H9 (cell line): ENCODE results near the gene PLEK. TPM values are rescaled to one million over a fixed set of nuclear protein-coding genes. Genes with fewer than 3 reads are reported as not detected.

Experiments
- DNase-seq: peaks from one replicate; pipeline ENCODE4 v3.0.0-alpha.2; 2017
- H2AFZ ChIP-seq: one replicate; pipeline ENCODE4 v1.6.1; 2013; ENCODE audit warnings: mild to moderate bottlenecking, low read length, control low read depth, moderate library complexity
- H2AK5ac ChIP-seq: 2 replicates; pipeline ENCODE4 v1.6.1; 2013; ENCODE audit warnings: low read length, control low read depth, mixed read lengths; ENCODE audit not compliant: insufficient read length
- H2BK120ac ChIP-seq: one replicate; pipeline ENCODE4 v1.6.1; 2013; ENCODE audit warnings: low read depth, mild to moderate bottlenecking, low read length, control low read depth, inconsistent platforms; ENCODE audit not compliant: poor library complexity, severe bottlenecking
- H2BK12ac ChIP-seq: 2 replicates; pipeline ENCODE4 v1.6.1; 2013; ENCODE audit warnings: low read length, control low read depth, mixed read lengths, low read depth; ENCODE audit not compliant: insufficient read length
- H2BK15ac ChIP-seq: 2 replicates; pipeline ENCODE4 v1.6.1; 2013; ENCODE audit warnings: low read depth, low read length, control low read depth
- H2BK20ac ChIP-seq: one replicate; pipeline ENCODE4 v1.6.1; 2013; ENCODE audit warnings: low read depth, mild to moderate bottlenecking, low read length, control low read depth, inconsistent platforms; ENCODE audit not compliant: poor library complexity, severe bottlenecking
- H2BK5ac ChIP-seq: 2 replicates; pipeline ENCODE4 v1.6.1; 2013; ENCODE audit warnings: low read length, control low read depth, mixed read lengths; ENCODE audit not compliant: insufficient read length
- H3K14ac ChIP-seq: 2 replicates; pipeline ENCODE4 v1.6.1; 2013; ENCODE audit warnings: low read length, control low read depth; ENCODE audit not compliant: insufficient read depth
- H3K18ac ChIP-seq: 2 replicates; pipeline ENCODE4 v1.6.1; 2013; ENCODE audit warnings: low read depth, mild to moderate bottlenecking, mixed read lengths, low read length, control low read depth; ENCODE audit not compliant: insufficient read length
- H3K23ac ChIP-seq: 2 replicates; pipeline ENCODE4 v1.6.1; 2013; ENCODE audit warnings: low read length, control low read depth, mixed read lengths, low read depth; ENCODE audit not compliant: insufficient read length
- H3K23me2 ChIP-seq: 2 replicates; pipeline ENCODE4 v1.6.1; 2013; ENCODE audit warnings: low read depth, mild to moderate bottlenecking, mixed read lengths, low read length, control low read depth; ENCODE audit not compliant: insufficient read length, poor library complexity, severe bottlenecking
- H3K27ac ChIP-seq: 2 replicates; pipeline ENCODE4 v1.5.1; 2013; ENCODE audit warnings: low read length, control low read depth, mixed read lengths, low read depth; ENCODE audit not compliant: insufficient read length
- H3K27me3 ChIP-seq: 2 replicates; pipeline ENCODE4 v1.6.1; 2013; ENCODE audit warnings: low read length, control low read depth, inconsistent platforms; ENCODE audit not compliant: insufficient read depth
- H3K4ac ChIP-seq: 2 replicates; pipeline ENCODE4 v1.6.1; 2013; ENCODE audit warnings: low read depth, mild to moderate bottlenecking, control low read depth, inconsistent platforms, low read length, moderate library complexity
- H3K4me1 ChIP-seq: 2 replicates; pipeline ENCODE4 v1.6.1; 2013; ENCODE audit warnings: low read length, control low read depth, inconsistent platforms; ENCODE audit not compliant: insufficient read depth
- H3K4me2 ChIP-seq: 2 replicates; pipeline ENCODE4 v1.6.1; 2013; ENCODE audit warnings: low read length, control low read depth, mixed read lengths; ENCODE audit not compliant: insufficient read length, insufficient read depth
- H3K56ac ChIP-seq: 2 replicates; pipeline ENCODE4 v1.6.1; 2013; ENCODE audit warnings: low read depth, mild to moderate bottlenecking, mixed read lengths, low read length, control low read depth; ENCODE audit not compliant: insufficient read length
- H3K79me1 ChIP-seq: 2 replicates; pipeline ENCODE4 v1.6.1; 2013; ENCODE audit warnings: low read depth, mild to moderate bottlenecking, moderate library complexity, low read length, control low read depth, inconsistent platforms; ENCODE audit not compliant: insufficient read depth, poor library complexity, severe bottlenecking
- H3K79me2 ChIP-seq: 2 replicates; pipeline ENCODE4 v1.6.1; 2013; ENCODE audit warnings: low read length, control low read depth, inconsistent platforms; ENCODE audit not compliant: insufficient read depth
- H3K9ac ChIP-seq: 2 replicates; pipeline ENCODE4 v1.6.1; 2013; ENCODE audit warnings: low read length, control low read depth, mixed read lengths; ENCODE audit not compliant: insufficient read length; ENCODE audit errors: extremely low read depth
- H3K9me3 ChIP-seq: one replicate; pipeline ENCODE4 v1.6.1; 2013; ENCODE audit warnings: low read depth, low read length, inconsistent platforms; ENCODE audit not compliant: control insufficient read depth
- H3T11ph ChIP-seq: one replicate; pipeline ENCODE4 v1.6.1; 2013; ENCODE audit warnings: mild to moderate bottlenecking, low read length, control low read depth, inconsistent platforms
- H4K20me1 ChIP-seq: one replicate; pipeline ENCODE4 v1.6.1; 2013; ENCODE audit not compliant: control insufficient read depth, insufficient read length, insufficient read depth
- H4K5ac ChIP-seq: 2 replicates; pipeline ENCODE4 v1.6.1; 2013; ENCODE audit warnings: low read depth, mild to moderate bottlenecking, mixed read lengths, low read length, control low read depth; ENCODE audit not compliant: insufficient read length
- H4K8ac ChIP-seq: replicated peaks from 2 replicates; pipeline ENCODE4 v1.6.1; 2013; ENCODE audit warnings: low read length, control low read depth, mixed read lengths, low read depth; ENCODE audit not compliant: insufficient read length
- H4K91ac ChIP-seq: 2 replicates; pipeline ENCODE4 v1.6.1; 2013; ENCODE audit warnings: low read depth, mild to moderate bottlenecking, moderate library complexity, mixed read lengths, low read length, control low read depth; ENCODE audit not compliant: insufficient read length
- H3K27ac Mint-ChIP-seq, 3 experiments: 2 replicates in 2 of 3; 3 replicates in 1 of 3; pipeline ENCODE4 v1.8.0; 2020 to 2021; ENCODE audit warnings: mixed read lengths in 3 of 3, mild to moderate bottlenecking in 1 of 3, moderate library complexity in 1 of 3
- H3K27me3 Mint-ChIP-seq: 2 replicates; pipeline ENCODE4 v1.8.0; 2021; ENCODE audit warnings: low read depth, mild to moderate bottlenecking, moderate library complexity, mixed read lengths
- H3K36me3 Mint-ChIP-seq, 3 experiments: 2 replicates in 2 of 3; 3 replicates in 1 of 3; pipeline ENCODE4 v1.8.0; 2020 to 2021; ENCODE audit warnings: low read depth in 3 of 3, mixed read lengths in 3 of 3; ENCODE audit not compliant: insufficient read depth in 1 of 3
- H3K4me1 Mint-ChIP-seq, 2 experiments: 2 replicates each; pipeline ENCODE4 v1.8.0; 2020; ENCODE audit warnings: mixed read lengths in 2 of 2
- H3K4me3 Mint-ChIP-seq, 2 experiments: 2 replicates in 1 of 2; 3 replicates in 1 of 2; pipeline ENCODE4 v1.8.0; 2020 to 2021; ENCODE audit warnings: mild to moderate bottlenecking in 2 of 2, mixed read lengths in 2 of 2, moderate library complexity in 1 of 2
- H3K9me3 Mint-ChIP-seq, 2 experiments: 2 replicates in 1 of 2; 3 replicates in 1 of 2; pipeline ENCODE4 v1.8.0; 2020; ENCODE audit warnings: mild to moderate bottlenecking in 2 of 2, mixed read lengths in 2 of 2, moderate library complexity in 1 of 2
- WGBS: extraction: QIAGEN DNeasy Blood & Tissue Kit; methylation state at CpG from one replicate; pipeline ENCODE4 v1.1.7; 2013; ENCODE audit warnings: missing lambda C conversion rate, low lambda C conversion rate, mixed read lengths; ENCODE audit not compliant: insufficient read length; ENCODE audit errors: extremely low coverage; 5-methylcytosine and 5-hydroxymethylcytosine counted together
- total RNA-seq: library from RNA; stranded (reverse); gene quantifications from 2 replicates; pipeline ENCODE4 v1.2.1, GENCODE V29; 2021
- TF ChIP-seq, protein P1 (sequence below): fragments of 200-600 bp; sonication (generic); conservative IDR thresholded peaks from 3 replicates; pipeline ENCODE4 v1.8.0; 2021; ENCODE audit warnings: antibody characterized with exemption, mild to moderate bottlenecking

The PLEK gene
- total RNA-seq, 1 experiment from 2014 or later = not detected

DNA sequence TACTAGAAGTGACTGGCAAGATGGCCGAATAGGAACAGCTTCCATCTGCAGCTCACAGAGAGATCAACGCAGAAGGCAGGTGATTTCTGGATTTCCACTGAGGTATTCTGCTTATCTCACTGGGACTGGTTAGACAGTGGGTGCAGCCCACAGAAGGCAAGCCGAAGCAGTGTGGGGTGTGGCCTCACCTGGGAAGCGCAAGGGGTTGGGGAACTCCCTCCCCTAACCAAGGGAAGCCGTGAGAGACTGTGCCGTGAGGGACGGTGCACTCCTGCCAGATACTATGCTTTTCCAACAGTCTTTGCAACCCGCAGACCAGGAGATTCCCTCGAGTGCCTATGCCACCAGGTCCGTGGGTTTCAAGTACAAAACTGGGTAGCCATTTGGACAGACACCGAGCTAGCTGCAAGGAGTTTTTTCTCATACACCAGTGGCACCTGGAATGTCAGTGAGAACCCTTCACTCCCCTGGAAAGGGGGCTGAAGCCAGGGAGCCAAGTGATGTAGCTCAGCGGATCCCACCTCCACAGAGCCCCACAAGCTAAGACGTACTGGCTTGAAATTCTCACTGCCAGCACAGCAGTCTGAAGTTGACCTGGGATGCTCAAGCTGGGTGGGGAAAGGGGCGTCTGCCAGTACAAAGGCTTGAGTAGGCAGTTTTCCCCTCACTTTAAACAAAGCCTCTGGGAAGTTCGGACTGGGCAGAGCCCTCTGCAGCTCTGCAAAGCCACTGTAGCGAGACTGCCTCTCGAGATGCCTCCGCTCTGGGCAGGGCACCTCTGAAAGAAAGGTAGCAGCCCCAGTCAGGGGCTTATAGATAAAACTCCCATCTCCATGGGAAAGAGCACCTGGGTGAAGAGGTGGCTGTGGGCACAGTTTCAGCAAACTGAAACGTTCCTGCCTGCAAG is 40.1 kb downstream of the PLEK start:
- H2AFZ ChIP-seq = no peak overlapping the region
- H2BK120ac ChIP-seq = no peak overlapping the region
- H3K27ac ChIP-seq = no peak overlapping the region
- no CpG with 5 or more reads among the region's 19 CpGs for WGBS
- DNase-seq = no peak
- Mint-ChIP-seq H3K36me3 (no peaks in the 10 kb centered on the region), H3K4me1 (no peaks in the 10 kb centered on the region; a peak in 1 of 4 replicates), H3K4me3 (peak overlapping the region in 1 of 2 experiments; percentile 19; a peak in 1 of 5 replicates), H3K27me3 (peaks cover 36% of the 10 kb centered on the region), H3K9me3 (peaks cover 0 to 3% of the 10 kb centered on the region in 2 experiments; a peak in 2 of 5 replicates), H3K27ac (no peak overlapping the region)
- H3K79me1 ChIP-seq = no peaks in the 10 kb centered on the region
- H3K23me2 ChIP-seq = peaks cover 4% of the 10 kb centered on the region
- H3K9ac ChIP-seq = no peak overlapping the region
- no peaks in the 10 kb centered on the region for H3K9me3 ChIP-seq
- no peak overlapping the region for H2AK5ac ChIP-seq
- peak overlapping the region; percentile 70; the same call in 1 of the 2 replicates for H3K14ac ChIP-seq
- H3T11ph ChIP-seq = no peak overlapping the region
- peak overlapping the region; percentile 69 for H3K4me2 ChIP-seq
- no peaks in the 10 kb centered on the region for H3K4me1 ChIP-seq
- H3K27me3 ChIP-seq = no peaks in the 10 kb centered on the region
- H3K56ac ChIP-seq = no peak overlapping the region
- H3K4ac ChIP-seq = no peak overlapping the region
- no peaks in the 10 kb centered on the region for H4K20me1 ChIP-seq
- no peak overlapping the region for H2BK20ac ChIP-seq
- H3K79me2 ChIP-seq = no peaks in the 10 kb centered on the region
- TF ChIP-seq, protein P1, sequence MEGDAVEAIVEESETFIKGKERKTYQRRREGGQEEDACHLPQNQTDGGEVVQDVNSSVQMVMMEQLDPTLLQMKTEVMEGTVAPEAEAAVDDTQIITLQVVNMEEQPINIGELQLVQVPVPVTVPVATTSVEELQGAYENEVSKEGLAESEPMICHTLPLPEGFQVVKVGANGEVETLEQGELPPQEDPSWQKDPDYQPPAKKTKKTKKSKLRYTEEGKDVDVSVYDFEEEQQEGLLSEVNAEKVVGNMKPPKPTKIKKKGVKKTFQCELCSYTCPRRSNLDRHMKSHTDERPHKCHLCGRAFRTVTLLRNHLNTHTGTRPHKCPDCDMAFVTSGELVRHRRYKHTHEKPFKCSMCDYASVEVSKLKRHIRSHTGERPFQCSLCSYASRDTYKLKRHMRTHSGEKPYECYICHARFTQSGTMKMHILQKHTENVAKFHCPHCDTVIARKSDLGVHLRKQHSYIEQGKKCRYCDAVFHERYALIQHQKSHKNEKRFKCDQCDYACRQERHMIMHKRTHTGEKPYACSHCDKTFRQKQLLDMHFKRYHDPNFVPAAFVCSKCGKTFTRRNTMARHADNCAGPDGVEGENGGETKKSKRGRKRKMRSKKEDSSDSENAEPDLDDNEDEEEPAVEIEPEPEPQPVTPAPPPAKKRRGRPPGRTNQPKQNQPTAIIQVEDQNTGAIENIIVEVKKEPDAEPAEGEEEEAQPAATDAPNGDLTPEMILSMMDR = no peak
- no peak overlapping the region for H4K8ac ChIP-seq
- H2BK12ac ChIP-seq = no peak overlapping the region
- H2BK15ac ChIP-seq = no peak overlapping the region
- H3K23ac ChIP-seq = no peak overlapping the region
- no peak overlapping the region for H4K5ac ChIP-seq
- H2BK5ac ChIP-seq = no peak overlapping the region
- H4K91ac ChIP-seq = no peak overlapping the region
- peak overlapping the region; percentile 70 for H3K18ac ChIP-seq
